ENCODE measurements around the gene SPOCK1.

The SPOCK1 gene

GRCh38 chr5:137126829-137127228 is 372.3 kb downstream of the SPOCK1 start:
- no peak for DNase-seq (ENCODE audit: low read depth in 4 of 4, low spot score in 1 of 4)

DNA sequence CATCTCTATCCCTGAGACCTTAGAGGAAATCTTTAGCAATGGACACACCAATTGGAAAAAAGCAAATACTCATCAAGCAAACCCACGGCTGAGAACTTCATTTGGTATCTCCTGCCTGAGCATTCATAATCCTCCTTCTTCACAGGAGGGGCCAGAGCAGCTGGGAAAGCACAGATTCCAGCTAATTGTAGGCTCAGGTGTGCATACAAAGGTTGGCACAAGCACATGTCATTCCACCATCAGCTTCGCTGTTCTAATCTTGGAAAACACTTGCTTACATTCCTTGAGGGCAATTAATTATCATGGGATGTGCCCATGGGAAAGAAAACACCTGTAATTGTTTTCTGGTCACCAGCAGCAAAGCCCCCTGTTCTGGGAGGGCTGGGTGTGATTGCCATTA is 376.6 kb downstream of the SPOCK1 start:
- DNase-seq (ENCODE audit: low read depth in 4 of 4, low spot score in 1 of 4) = no peak

DNA sequence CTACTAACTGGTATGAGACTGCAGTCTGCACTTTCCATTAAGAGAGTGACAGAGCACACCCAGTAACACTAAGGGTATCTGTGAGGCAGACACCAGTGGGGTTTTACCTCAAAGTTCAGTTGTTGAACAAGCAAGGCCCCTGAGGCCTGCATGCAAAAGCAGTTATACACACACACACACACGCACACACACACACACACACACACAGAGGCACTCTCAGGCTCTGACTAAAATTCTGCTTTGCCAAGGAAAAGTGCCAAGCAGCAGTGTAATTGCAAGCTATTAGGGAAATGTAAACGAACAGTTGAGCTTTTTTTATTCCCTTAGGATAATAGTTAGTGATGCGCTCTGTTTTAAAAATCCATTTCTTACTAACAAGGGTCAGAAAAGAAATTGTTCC is 377.1 kb downstream of the SPOCK1 start:
- DNase-seq (ENCODE audit: low read depth in 4 of 4, low spot score in 1 of 4) = no peak

DNA sequence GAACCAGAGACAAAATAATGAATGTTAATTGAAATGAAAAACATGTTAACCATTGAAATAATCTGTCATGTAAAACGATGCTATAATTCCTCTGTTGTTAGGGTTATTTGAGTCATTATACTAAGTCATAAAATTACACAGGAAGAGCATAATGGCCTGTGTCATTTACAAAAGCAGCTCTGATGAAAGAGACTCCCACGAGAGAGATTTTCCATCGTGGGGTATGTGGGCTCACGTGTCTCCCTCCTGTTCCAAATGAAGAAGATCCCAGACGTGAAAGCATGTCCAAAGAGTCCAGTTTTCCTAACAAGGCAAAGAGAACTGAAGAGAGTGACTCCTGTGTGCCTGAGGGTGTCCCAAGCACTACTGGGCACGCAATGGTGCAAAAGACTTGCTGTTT is 379.8 kb downstream of the SPOCK1 start:
- DNase-seq (ENCODE audit: low read depth in 4 of 4, low spot score in 1 of 4) = no peak

DNA sequence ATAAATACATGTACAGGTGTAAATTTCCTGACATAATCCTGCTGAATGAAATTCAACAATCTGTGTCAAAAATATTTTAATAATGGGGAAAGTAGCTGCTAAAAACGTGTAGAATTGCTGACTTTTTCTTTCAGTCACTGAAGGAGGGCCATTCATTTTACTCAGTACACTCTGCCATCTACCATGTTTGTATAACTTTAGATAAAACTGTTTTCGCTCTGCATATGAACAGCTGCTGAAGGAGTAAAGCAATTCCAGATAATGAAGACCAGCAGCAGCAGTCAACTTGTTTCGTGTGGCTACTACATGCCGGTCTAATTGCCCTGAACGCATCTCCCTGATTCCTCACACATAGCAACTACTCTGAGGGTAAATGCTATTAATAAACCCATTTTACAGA is 380.5 kb downstream of the SPOCK1 start:
- no peak for DNase-seq (ENCODE audit: low read depth in 4 of 4, low spot score in 1 of 4)

GRCh38 chr5:137115152-137115551 is 384.0 kb downstream of the SPOCK1 start:
- no peak for DNase-seq (ENCODE audit: low read depth in 4 of 4, low spot score in 1 of 4)

DNA sequence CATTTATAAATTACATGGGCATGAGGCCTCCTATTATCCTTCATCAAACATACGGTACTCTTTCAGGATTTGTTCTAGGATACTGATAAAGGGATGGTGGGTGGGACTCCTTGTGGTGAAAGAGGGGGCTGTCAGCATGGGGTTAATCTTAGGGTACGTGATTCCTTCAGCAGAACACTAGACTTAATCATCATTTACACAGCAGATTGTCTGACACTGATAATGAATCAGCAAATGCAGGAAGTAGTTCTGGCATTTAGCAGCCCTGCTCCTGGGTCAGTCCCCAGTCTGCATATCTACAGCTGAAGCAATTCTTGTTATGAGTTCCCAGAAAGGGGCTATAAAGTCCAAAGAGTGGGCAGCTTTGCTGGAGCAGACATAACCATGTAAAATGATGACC is 384.6 kb downstream of the SPOCK1 start:
- no peak for DNase-seq (ENCODE audit: low read depth in 4 of 4, low spot score in 1 of 4)

GRCh38 chr5:137113939-137114338 is 385.2 kb downstream of the SPOCK1 start:
- no peak for DNase-seq (ENCODE audit: low read depth in 4 of 4, low spot score in 1 of 4)

DNA sequence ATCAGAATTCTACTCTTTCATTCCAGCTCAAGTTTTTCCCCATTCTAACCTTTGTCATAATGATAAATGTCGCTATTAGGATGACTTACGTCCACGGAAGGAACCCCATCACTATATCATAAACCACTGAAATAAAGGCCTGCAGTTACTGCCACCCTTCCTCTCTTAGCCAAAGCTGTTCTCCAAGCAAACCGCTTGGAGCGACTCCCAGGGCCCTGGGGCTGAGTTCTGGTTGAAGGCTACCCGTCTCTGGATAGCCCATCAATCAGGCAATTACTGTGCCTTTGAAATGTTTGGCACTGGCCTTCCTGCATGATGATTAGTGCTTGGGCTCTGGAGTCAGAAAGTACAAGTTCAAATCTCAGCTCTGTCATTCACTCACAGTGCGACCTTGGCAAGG is 386.0 kb downstream of the SPOCK1 start:
- no peak for DNase-seq (ENCODE audit: low read depth in 4 of 4, low spot score in 1 of 4)

DNA sequence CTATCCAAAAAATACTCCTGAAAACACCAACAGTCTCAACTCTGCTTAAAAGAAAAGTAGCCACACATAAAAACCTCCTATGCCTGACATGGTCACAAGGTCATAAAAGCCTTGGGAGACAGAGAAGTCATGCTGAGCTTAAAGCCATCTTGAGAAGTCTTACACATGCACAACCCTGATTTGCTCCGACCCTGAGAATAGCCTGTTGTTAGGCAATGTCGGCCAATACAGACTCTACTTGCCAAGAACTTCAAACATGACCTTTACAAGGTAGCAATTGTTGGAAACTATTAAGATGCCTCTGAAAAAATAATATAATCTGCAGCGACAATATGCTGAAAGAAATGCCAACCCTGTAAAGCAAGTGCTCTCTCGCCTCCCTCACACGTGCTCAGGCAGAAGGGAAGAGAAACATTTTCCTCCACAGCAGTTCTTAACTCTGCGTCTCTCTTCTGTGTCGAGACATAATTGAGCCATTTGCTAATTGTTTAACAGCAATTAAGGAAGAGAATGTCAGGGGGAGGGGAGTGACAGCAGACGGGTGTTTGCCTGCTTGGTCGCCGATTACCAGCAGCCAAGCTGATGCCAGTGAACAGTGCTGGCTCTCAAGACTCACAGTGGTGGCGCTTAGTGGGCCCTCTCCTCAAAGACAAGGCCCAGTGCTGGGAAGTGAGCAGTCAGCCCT is 393.6 kb downstream of the SPOCK1 start:
- no peak for DNase-seq (ENCODE audit: low read depth in 4 of 4, low spot score in 1 of 4)

DNA sequence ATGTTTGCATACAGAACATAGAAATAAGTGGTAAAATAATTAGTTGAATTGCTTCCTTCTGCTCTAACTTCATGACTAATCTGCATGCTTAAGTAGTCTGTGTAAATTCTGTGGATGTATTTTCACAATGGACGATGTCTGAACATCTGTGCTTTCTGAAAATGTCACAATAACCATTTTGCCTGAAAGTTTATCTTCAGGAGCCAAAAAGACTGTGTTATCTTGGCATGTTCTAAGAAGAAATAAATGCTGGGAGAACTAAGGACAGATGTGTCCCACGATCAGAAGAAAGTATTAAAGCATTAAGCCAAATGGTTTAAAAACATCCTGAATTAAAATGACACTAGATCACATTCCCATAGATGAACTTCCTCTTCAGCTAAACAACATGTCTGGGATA is 397.6 kb downstream of the SPOCK1 start:
- DNase-seq (ENCODE audit: low read depth in 4 of 4, low spot score in 1 of 4) = no peak

DNA sequence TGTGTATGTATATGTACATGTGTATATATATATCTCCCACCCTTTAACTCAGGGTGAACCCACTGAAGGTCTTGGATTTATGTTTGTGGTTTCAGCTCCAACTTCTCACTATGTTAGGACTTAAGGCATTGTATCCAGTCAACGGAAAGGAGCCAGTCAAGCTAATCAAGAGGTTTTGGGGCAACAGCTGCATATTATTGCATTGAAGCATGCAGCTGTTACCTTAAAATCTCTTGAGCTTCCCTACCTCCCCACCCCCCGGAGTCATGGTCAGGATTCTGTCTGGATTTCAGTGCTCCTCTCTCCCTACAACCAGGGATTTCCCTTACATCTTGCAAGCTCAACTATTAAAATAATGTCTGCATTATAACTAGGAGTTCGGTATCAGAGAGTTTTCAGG is 399.5 kb downstream of the SPOCK1 start:
- no peak for DNase-seq (ENCODE audit: low read depth in 4 of 4, low spot score in 1 of 4)

DNA sequence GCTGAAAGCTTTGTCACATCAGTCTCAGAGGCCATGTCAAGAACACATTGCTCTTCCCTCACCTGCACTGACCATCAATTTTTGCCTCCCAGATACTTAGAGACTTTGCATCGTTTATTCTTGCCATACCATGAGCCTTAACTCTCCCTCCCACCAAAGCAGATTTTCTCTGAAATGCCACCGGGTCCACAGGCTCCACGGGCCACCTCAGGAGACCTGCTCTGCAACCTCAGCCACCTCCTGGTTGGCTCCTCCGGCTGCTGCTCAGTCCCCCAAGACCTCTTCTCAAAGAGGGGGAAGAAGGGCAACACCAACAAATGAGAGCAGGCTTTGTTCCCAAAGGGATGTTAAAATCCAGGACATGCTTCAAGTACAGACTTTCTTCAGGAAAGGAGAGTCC is 400.5 kb downstream of the SPOCK1 start:
- no peak for DNase-seq (ENCODE audit: low read depth in 4 of 4, low spot score in 1 of 4)

GRCh38 chr5:137098238-137098637 is 400.9 kb downstream of the SPOCK1 start:
- no peak for DNase-seq (ENCODE audit: low read depth in 4 of 4, low spot score in 1 of 4)

DNA sequence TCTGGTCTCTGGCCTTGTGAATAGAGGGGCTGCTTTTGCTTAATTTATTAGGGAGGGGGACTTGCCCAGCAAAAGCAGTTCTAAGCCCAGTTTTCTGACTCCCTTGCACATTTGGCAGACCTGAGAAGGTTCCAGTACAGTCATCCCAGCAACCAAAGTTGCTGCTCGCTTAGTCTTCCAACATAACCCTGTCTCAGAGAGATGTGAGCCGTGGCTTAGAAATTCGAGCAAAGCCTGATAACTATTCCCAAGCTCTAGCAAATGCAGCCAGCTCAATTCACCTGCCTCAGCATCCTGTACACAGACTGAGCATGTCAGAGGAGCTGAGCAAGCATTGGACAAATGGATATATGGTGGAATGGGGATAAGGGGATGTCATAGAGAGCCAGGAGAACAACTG is 401.9 kb downstream of the SPOCK1 start:
- no peak for DNase-seq (ENCODE audit: low read depth in 4 of 4, low spot score in 1 of 4)

DNA sequence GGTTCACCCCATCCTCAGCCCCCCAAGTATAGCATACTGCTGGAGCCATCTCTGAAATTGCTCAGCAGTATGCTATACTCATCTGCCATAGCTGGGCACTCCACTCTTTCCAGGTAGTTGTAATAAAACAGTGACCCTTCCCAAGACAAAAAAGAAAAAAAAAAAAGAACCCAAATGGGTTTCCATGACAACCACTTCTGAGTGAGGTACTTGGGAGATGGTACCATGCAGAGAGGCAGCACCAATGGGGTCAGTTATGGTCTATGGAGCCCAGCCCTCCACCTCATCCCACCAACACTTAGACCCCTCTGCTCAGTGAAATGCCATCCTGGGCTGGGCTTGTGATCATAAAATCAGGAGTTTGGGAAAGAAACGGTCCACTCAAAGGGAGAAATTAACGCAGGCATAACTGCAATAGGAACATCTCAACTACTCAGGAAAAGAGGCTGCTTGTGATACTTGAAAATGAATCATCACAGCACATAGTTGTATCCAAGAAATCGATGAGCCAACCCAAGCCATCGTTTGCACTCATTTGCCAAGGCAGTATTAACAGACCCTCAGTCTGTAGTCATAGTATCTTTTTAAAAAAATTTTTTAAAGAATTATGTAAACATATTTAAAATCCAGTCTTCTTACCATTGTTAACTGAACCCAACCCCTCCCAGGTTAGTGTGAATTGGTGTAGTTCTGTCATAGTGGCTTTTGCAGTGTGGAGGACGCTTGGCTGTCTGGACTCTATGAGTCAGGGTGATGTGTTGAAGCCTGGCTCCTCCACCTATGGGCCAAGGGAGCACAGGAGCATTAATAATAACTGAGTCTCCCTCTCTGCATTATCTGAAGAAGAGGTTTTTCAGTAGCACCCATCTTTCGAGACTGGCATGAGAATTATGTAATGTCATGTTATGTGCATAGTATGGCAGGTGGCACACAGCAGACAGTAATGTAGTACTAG is 402.7 kb downstream of the SPOCK1 start:
- no peak for DNase-seq (ENCODE audit: low read depth in 4 of 4, low spot score in 1 of 4)

DNA sequence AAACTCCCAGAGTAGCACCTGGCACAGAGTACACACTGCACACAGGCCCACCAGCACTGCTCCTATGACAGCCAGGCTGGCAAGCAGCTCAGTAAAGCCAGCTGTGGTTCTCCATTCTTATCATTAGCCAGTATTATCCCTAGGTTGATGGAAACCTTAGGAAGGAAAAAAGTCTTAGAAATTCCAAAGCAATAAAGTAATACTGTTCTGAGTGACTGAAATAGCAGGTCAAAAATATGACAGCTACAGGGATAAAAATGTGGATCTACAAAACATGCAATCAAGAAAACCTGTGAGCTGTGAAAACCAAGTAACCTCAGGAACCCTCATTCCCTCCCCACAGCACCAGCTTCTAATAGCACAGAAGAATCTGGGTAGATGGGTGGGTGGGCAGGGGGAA is 403.5 kb downstream of the SPOCK1 start:
- DNase-seq (ENCODE audit: low read depth in 4 of 4, low spot score in 1 of 4) = no peak

- DNase-seq (ENCODE audit: low read depth in 4 of 4, low spot score in 1 of 4) = no peak
These were observed 406.3 kb downstream of the SPOCK1 start for GRCh38 chr5:137092831-137093230.

- no peak for DNase-seq (ENCODE audit: low read depth in 4 of 4, low spot score in 1 of 4)
These were observed 407.7 kb downstream of the SPOCK1 start for GRCh38 chr5:137091472-137091871.

- no peak for DNase-seq (ENCODE audit: low read depth in 4 of 4, low spot score in 1 of 4)
These were observed 408.4 kb downstream of the SPOCK1 start for GRCh38 chr5:137090721-137091120.

DNA sequence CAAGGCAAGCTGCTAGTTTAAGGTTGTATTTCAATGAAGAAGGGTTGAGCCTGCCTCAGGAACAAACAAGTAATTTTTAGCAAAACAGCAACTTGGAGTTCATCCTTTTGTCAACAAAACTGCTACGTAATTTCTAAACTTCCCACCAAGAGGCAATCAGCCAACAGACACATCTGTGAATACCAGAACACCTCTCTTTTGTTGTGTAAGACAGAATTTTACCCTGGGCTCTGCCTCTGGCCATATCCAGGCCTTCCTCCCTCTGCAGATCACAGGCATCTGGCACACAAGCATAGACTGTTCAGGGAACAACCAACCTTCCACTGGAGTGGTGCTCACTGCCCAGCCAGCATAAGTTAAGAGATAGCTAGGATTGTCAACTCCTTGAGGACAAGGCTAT is 409.0 kb downstream of the SPOCK1 start:
- DNase-seq (ENCODE audit: low read depth in 4 of 4, low spot score in 1 of 4) = no peak

- no peak for DNase-seq (ENCODE audit: low read depth in 4 of 4, low spot score in 1 of 4)
These were observed 411.0 kb downstream of the SPOCK1 start for GRCh38 chr5:137088175-137088574.

DNA sequence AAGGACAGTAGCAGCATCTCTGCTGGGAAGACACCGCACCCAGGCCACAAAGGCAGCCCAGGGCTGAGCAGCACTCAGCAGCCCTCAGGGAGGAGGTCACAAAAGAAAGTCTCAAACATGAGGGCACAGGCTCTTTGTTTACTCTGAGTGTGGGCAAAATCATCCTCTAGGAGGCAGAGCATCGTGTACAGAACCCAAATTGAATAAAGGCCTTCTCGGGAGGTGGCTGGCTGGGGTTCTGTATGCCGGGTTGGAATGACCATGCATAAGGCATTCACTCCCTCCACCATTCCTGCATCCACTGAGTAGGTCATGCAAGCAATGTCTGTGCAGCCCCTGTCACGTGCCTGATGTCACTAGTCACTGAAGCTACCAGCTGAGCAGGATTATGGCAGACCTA is 412.8 kb downstream of the SPOCK1 start:
- no peak for DNase-seq (ENCODE audit: low read depth in 4 of 4, low spot score in 1 of 4)
